K562 (cell line): ENCODE data around the gene PLCL2. TPM values are rescaled to one million over a fixed set of nuclear protein-coding genes. Genes with fewer than 3 reads are reported as not detected.

ENCODE experiments used
- ATAC-seq: fragments of 200-7000 bp; cut with Tn5 transposase; 3 replicates; pipeline ENCODE4 v1.9.1; 2020; ENCODE audit warnings: moderate library complexity
- BruUV-seq: library from RNA; stranded (reverse); fragments of 400-500 nt; replicated peaks from 2 replicates; lab custom pipeline; 2021; lab: Mats Ljungman, UMichigan
- CTCF ChIA-PET: fragments of 300-600 bp; formaldehyde crosslinking; extraction: SDS; loops from one replicate; lab custom pipeline; 2021; ENCODE audit warnings: low intra/inter-chr PET ratio; lab: Yijun Ruan, JAX
- POLR2A ChIA-PET: fragments of 300-600, 350-650 bp; sonication (Branson Sonifier 250); formaldehyde crosslinking; extraction: SDS; loops from one replicate; lab custom pipeline; 2021; ENCODE audit warnings: antibody characterized with exemption, inconsistent platforms; lab: Yijun Ruan, JAX
- DNase-seq, 4 experiments: peaks; one replicate each; pipeline versions ENCODE4 v3.0.0 to v3.0.0-alpha.2; 2011 to 2018; ENCODE audit warnings: low spot score in 3 of 4, mixed read lengths in 3 of 4; ENCODE audit errors: extremely low read depth in 1 of 4
- FAIRE-seq: peaks from 2 replicates; lab custom pipeline; 2011; peaks lifted over from hg19 to GRCh38; lab: Jason Lieb, UNC
- H2AFZ ChIP-seq: 2 replicates; pipeline ENCODE4 v1.6.0; 2011; ENCODE audit warnings: low read depth, low read length, control low read depth, inconsistent platforms
- H3K27ac ChIP-seq: fragments of 200-600 bp; 3 replicates; pipeline ENCODE4 v1.8.0; 2011; ENCODE audit warnings: low read depth, mild to moderate bottlenecking, control low read depth, inconsistent platforms, low read length, moderate library complexity, mixed read lengths; ENCODE audit errors: extremely low read depth
- H3K27me3 ChIP-seq, 2 experiments: fragments of 300-600 bp in 1 of 2; 2 replicates in 1 of 2; 3 replicates in 1 of 2; pipeline versions ENCODE4 v1.6.0 to v1.8.0; 2011; ENCODE audit warnings: inconsistent platforms in 2 of 2, low read length in 2 of 2, mild to moderate bottlenecking in 1 of 2, mixed read lengths in 1 of 2, moderate library complexity in 1 of 2; ENCODE audit not compliant: control insufficient read depth in 2 of 2, insufficient read depth in 2 of 2
- H3K36me3 ChIP-seq: fragments of 300-600 bp; 3 replicates; pipeline ENCODE4 v1.8.0; 2011; ENCODE audit warnings: mild to moderate bottlenecking, low read length, inconsistent platforms; ENCODE audit not compliant: control insufficient read depth, insufficient read depth
- H3K4me1 ChIP-seq, 2 experiments: fragments of 200-600 bp in 1 of 2; replicated peaks in 1 of 2; 2 replicates in 1 of 2; 3 replicates in 1 of 2; pipeline versions ENCODE4 v1.5.1 to v1.8.0; 2011; ENCODE audit warnings: inconsistent platforms in 2 of 2, low read length in 2 of 2, mild to moderate bottlenecking in 1 of 2, mixed read lengths in 1 of 2, moderate library complexity in 1 of 2; ENCODE audit not compliant: control insufficient read depth in 2 of 2, insufficient read depth in 2 of 2
- H3K4me2 ChIP-seq: 2 replicates; pipeline ENCODE4 v1.6.1; 2011; ENCODE audit warnings: low read length, control low read depth, inconsistent platforms, mixed read lengths; ENCODE audit not compliant: insufficient read depth
- H3K4me3 ChIP-seq: fragments of 200-600 bp; sonication (generic), shearing (Covaris generic); 2 replicates; pipeline ENCODE4 v1.5.1; 2016; ENCODE audit warnings: control low read depth, inconsistent platforms
- H3K79me2 ChIP-seq: fragments of 200-600 bp; 3 replicates; pipeline ENCODE4 v1.8.0; 2011; ENCODE audit warnings: low read length, inconsistent platforms; ENCODE audit not compliant: control insufficient read depth, insufficient read depth
- H3K9ac ChIP-seq, 2 experiments: 2 replicates each; pipeline versions ENCODE4 v1.6.0 to v1.6.1; 2011; ENCODE audit warnings: low read depth in 2 of 2, low read length in 2 of 2, control low read depth in 1 of 2, inconsistent platforms in 1 of 2, mild to moderate bottlenecking in 1 of 2, mixed read lengths in 1 of 2; ENCODE audit not compliant: insufficient read depth in 1 of 2
- H3K9me1 ChIP-seq: one replicate; pipeline ENCODE4 v1.6.0; 2011; ENCODE audit warnings: inconsistent platforms, mild to moderate bottlenecking, low read length, moderate library complexity; ENCODE audit not compliant: control insufficient read depth, insufficient read depth
- H3K9me3 ChIP-seq: replicated peaks from 2 replicates; pipeline ENCODE4 v1.5.1; 2011; ENCODE audit warnings: low read depth, low read length, inconsistent platforms; ENCODE audit not compliant: control insufficient read depth, insufficient read depth
- H4K20me1 ChIP-seq: replicated peaks from 2 replicates; pipeline ENCODE4 v1.6.1; 2011; ENCODE audit warnings: low read length, inconsistent platforms, mixed read lengths; ENCODE audit not compliant: control insufficient read depth, insufficient read depth
- BRF2 ChIP-seq: IDR thresholded peaks from 3 replicates; pipeline ENCODE4 v1.6.1; 2011; ENCODE audit warnings: borderline replicate concordance, mild to moderate bottlenecking; ENCODE audit not compliant: insufficient read length, insufficient read depth
- CBX5 ChIP-seq: IDR thresholded peaks from 2 replicates; pipeline ENCODE4 v1.6.1; 2014; ENCODE audit warnings: low read depth, borderline replicate concordance
- SIX5 ChIP-seq, 2 experiments: IDR thresholded peaks; 2 replicates each; pipeline ENCODE4 v1.6.1; 2011; ENCODE audit warnings: low read length in 2 of 2, borderline replicate concordance in 1 of 2, low read depth in 1 of 2, mild to moderate bottlenecking in 1 of 2, moderate library complexity in 1 of 2; ENCODE audit not compliant: insufficient read depth in 1 of 2
- SNIP1 ChIP-seq: fragments of 450-650 bp; IDR thresholded peaks from 2 replicates; pipeline ENCODE4 v1.7.1; 2017; ENCODE audit warnings: low read depth, mild to moderate bottlenecking
- SOX6 ChIP-seq: fragments of 450-650 bp; IDR thresholded peaks from 2 replicates; pipeline ENCODE4 v1.6.1; 2014; ENCODE audit warnings: mild to moderate bottlenecking
- ZBTB17 ChIP-seq: fragments of 450-650 bp; formaldehyde crosslinking; IDR thresholded peaks from 2 replicates; pipeline ENCODE4 v1.4.0; 2020; ENCODE audit warnings: mild to moderate bottlenecking
- ZSCAN29 ChIP-seq: fragments of 450-650 bp; IDR thresholded peaks from 2 replicates; pipeline ENCODE4 v1.6.1; 2017
- WGBS: fragments of 100-300 bp; shearing (Covaris generic); methylation state at CpG from one replicate; pipeline ENCODE4 v1.1.6; 2016; ENCODE audit warnings: low coverage, mixed read lengths; ENCODE audit not compliant: insufficient coverage; ENCODE audit errors: missing lambda C conversion rate; 5-methylcytosine and 5-hydroxymethylcytosine counted together
- in situ Hi-C: fragments of 300-500 bp; cut with MboI; formaldehyde crosslinking; loops from 4 replicates; pipeline ENCODE4 v1.15.0; 2018; ENCODE audit warnings: inconsistent platforms, mixed read lengths
- intact Hi-C: fragments of 100-400 bp; cut with micrococcal nuclease; formaldehyde crosslinking; loops from 2 replicates; pipeline ENCODE4 v1.14.2; 2022
- polyA plus RNA-seq, 8 experiments: library from polyadenylated mRNA; depleted of rRNA in 4 of 8; stranded (reverse) in 5 of 8; unstranded in 3 of 8; fragments of >200 nt; fragmentation: Nextera tagmentation in 2 of 8; fragmentation: Illumina TruSeq in 1 of 8; extraction: Ambion mirVana in 2 of 8; extraction: Trizol in 1 of 8; gene quantifications; 2 replicates each; pipeline versions ENCODE4 v1.2.1 to v1.2.3, GENCODE V29; 2011 to 2014; ENCODE audit warnings: inconsistent platforms in 1 of 8, missing spikeins in 1 of 8
- total RNA-seq, 7 experiments: library from RNA; depleted of rRNA in 6 of 7; stranded (reverse); fragments of >200 nt in 6 of 7; fragmentation: Illumina TruSeq in 2 of 7; extraction: Trizol in 2 of 7; gene quantifications; 2 replicates each; pipeline versions ENCODE4 v1.2.1 to v1.2.3, GENCODE V29; 2011 to 2021; ENCODE audit warnings: low replicate concordance in 1 of 7

PLCL2 gene
- total and polyA plus RNA-seq, 9 of the 15 experiments (the other 6 are each of a cell fraction or from before 2014, with no cell fraction given): 0.03 to 0.18 (median 0.11) TPM; not detected in 2

- WGBS: 0% methylated on average over 2 of the region's 2 CpGs
- no peaks in the 10 kb centered on the region for H3K36me3 ChIP-seq
- no peak for DNase-seq
- TF ChIP-seq SOX6 (no peak), SIX5 (IDR thresholded peaks at IDR 0.05; ENCODE audit: borderline replicate concordance in 1 of 2, insufficient read depth in 1 of 2, low read depth in 1 of 2, low read length in 2 of 2) (no peak), BRF2 (no peak), CBX5 (no peak), SNIP1 (no peak), ZBTB17 (CRISPR knock-in tag) (no peak), ZSCAN29 (no peak)
- no peak for FAIRE-seq
- no peak overlapping the region for H3K9ac ChIP-seq
- H3K79me2 ChIP-seq: no peaks in the 10 kb centered on the region
- no peak overlapping the region for H3K4me2 ChIP-seq
- no peaks in the 10 kb centered on the region for H3K4me1 ChIP-seq
- POLR2A ChIA-PET: no interaction called here
- in situ Hi-C loops: no loop called here
- BruUV-seq: no TSS peak
- CTCF ChIA-PET: no interaction called here
- H2AFZ ChIP-seq: no peak overlapping the region
- H3K4me3 ChIP-seq: no peak overlapping the region
- H3K27me3 ChIP-seq: no peaks in the 10 kb centered on the region
- no peaks in the 10 kb centered on the region for H3K9me1 ChIP-seq
- no peaks in the 10 kb centered on the region for H3K9me3 ChIP-seq
- intact Hi-C loops: no loop called here
- H3K27ac ChIP-seq: no peak overlapping the region
- no peak for ATAC-seq
- H4K20me1 ChIP-seq: no peaks in the 10 kb centered on the region
Observed at GRCh38 chr3:16877505-16877904, 7.2 kb upstream of the PLCL2 start.
